Activated CD8-positive, alpha-beta memory T cell treated with anti-CD3 and anti-CD28 coated beads for 24 hours (primary cell): ENCODE results near the gene KDM4C.
A peak's percentile ranks its signal among the peaks of the same experiment; 100 is the strongest.
"Not testable (repeated sequence)": the region's sequence is repeated elsewhere in the genome, so short reads cannot be mapped to it uniquely, and the experiment has no call there.

Experiments used
- DNase-seq: peaks from one replicate; pipeline ENCODE4 v3.0.0-alpha.2; 2020

KDM4C gene

GRCh38 chr9:6764523-6764922 is 6.8 kb downstream of the KDM4C start:
- DNase-seq: no peak

GRCh38 chr9:6764950-6765349 is 7.2 kb downstream of the KDM4C start:
- DNase-seq: no peak

- DNase-seq: no peak
Measured at GRCh38 chr9:6765396-6765795, 7.6 kb downstream of the KDM4C start.

- no peak for DNase-seq
Measured at GRCh38 chr9:6766606-6767005, 8.8 kb downstream of the KDM4C start.

- DNase-seq: not testable (repeated sequence)
Measured at GRCh38 chr9:6768587-6768986, 10.8 kb downstream of the KDM4C start.

- DNase-seq: peak; percentile 45
Measured at GRCh38 chr9:6771722-6772121, 13.9 kb downstream of the KDM4C start.

- peak; percentile 38 for DNase-seq
Measured at GRCh38 chr9:6777213-6777902, 19.6 kb downstream of the KDM4C start.

- peak; percentile 43 for DNase-seq
Measured at GRCh38 chr9:6779417-6780241, 21.9 kb downstream of the KDM4C start.

GRCh38 chr9:6780690-6781089 is 22.9 kb downstream of the KDM4C start:
- peak; percentile 35 for DNase-seq

GRCh38 chr9:6781476-6781875 is 23.7 kb downstream of the KDM4C start:
- DNase-seq: peak; percentile 4

- DNase-seq: peak; percentile 7
Measured at GRCh38 chr9:6782345-6782744, 24.6 kb downstream of the KDM4C start.

- DNase-seq: peak; percentile 21
Measured at GRCh38 chr9:6782981-6783380, 25.2 kb downstream of the KDM4C start.

GRCh38 chr9:6783753-6784152 is 26.0 kb downstream of the KDM4C start:
- DNase-seq: no peak

GRCh38 chr9:6785682-6786081 is 27.9 kb downstream of the KDM4C start:
- peak; percentile 33 for DNase-seq

GRCh38 chr9:6787793-6788161 is 30.0 kb downstream of the KDM4C start:
- DNase-seq: no peak

- DNase-seq: peak; percentile 49
Measured at GRCh38 chr9:6788162-6789016, 30.6 kb downstream of the KDM4C start.

- peak; percentile 1 for DNase-seq
Measured at GRCh38 chr9:6789017-6789338, 31.2 kb downstream of the KDM4C start.

- DNase-seq: peak; percentile 11
Measured at GRCh38 chr9:6790866-6791265, 33.1 kb downstream of the KDM4C start.

GRCh38 chr9:6793203-6793602 is 35.4 kb downstream of the KDM4C start:
- DNase-seq: no peak

GRCh38 chr9:6794936-6795335 is 37.2 kb downstream of the KDM4C start:
- peak; percentile 9 for DNase-seq

- DNase-seq: no peak
Measured at GRCh38 chr9:6802926-6803325, 45.2 kb downstream of the KDM4C start.

GRCh38 chr9:6805532-6805931 is 47.8 kb downstream of the KDM4C start:
- no peak for DNase-seq

GRCh38 chr9:6806318-6806717 is 48.5 kb downstream of the KDM4C start:
- DNase-seq: not testable (repeated sequence)

- not testable (repeated sequence) for DNase-seq
Measured at GRCh38 chr9:6807669-6808068, 49.9 kb downstream of the KDM4C start.
